ENCODE results near the gene CDKN2B-AS1. TPM values are rescaled to one million over a fixed set of nuclear protein-coding genes. Genes with fewer than 3 reads are reported as not detected.

CDKN2B-AS1 gene
- total and polyA plus RNA-seq, 2 experiments from 2014 or later = 0.14 TPM; not detected in 1

- TF ChIP-seq ZNF114 (CRISPR knock-in tag; IDR thresholded peaks at IDR 0.05) (no peak), REST (IDR thresholded peaks at IDR 0.05; ENCODE audit: unreplicated experiment) (no peak), EZH2 (IDR thresholded peaks at IDR 0.05; ENCODE audit: low read depth, unreplicated experiment) (no peak), CTCF (conservative IDR thresholded peaks at IDR 0.05; ENCODE audit: low read depth in 2 of 2) (no peak), STAT1 (IDR thresholded peaks at IDR 0.05; ENCODE audit: unreplicated experiment) (no peak), POLR2AphosphoS5 (IDR thresholded peaks at IDR 0.05; ENCODE audit: low read depth) (no peak; the same call in 1 of the 2 replicates), ZNF331 (CRISPR knock-in tag; IDR thresholded peaks at IDR 0.05; ENCODE audit: low read depth) (no peak), EZH2phosphoT487 (IDR thresholded peaks at IDR 0.05; ENCODE audit: unreplicated experiment) (no peak)
Observed at GRCh38 chr9:22009506-22009867, 14.9 kb downstream of the CDKN2B-AS1 start (continued).

GRCh38 chr9:22010866-22011625, 16.5 kb downstream of the CDKN2B-AS1 start:
- peaks cover 8% of the 10 kb centered on the region; the same call in 2 of the 3 replicates for H3K4me1 Mint-ChIP-seq
- ATAC-seq (peak; percentile 6; the same call in 2 of the 3 replicates), DNase-seq (ENCODE audit: low spot score) (peak; percentile 87)
- H2AFZ ChIP-seq = no peak overlapping the region
- H3K27me3 Mint-ChIP-seq (ENCODE audit: insufficient read depth, low read depth, poor library complexity) = peaks cover 43% of the 10 kb centered on the region
- H3K4me3 Mint-ChIP-seq = no peak overlapping the region
- no peak overlapping the region for H3K27ac Mint-ChIP-seq
- TF ChIP-seq EZH2 (IDR thresholded peaks at IDR 0.05; ENCODE audit: low read depth, unreplicated experiment) (no peak), CREB1 (CRISPR knock-in tag; IDR thresholded peaks at IDR 0.05; ENCODE audit: low read depth) (0 out of 2 replicates have a peak, but pooled peaks have one; percentile 8), JUNB (IDR thresholded peaks at IDR 0.05; ENCODE audit: unreplicated experiment) (no peak), REST (IDR thresholded peaks at IDR 0.05; ENCODE audit: unreplicated experiment) (peak; percentile 91), POLR2AphosphoS5 (IDR thresholded peaks at IDR 0.05; ENCODE audit: low read depth) (no peak)
- peaks cover 1% of the 10 kb centered on the region; the same call in 1 of the 3 replicates for H3K9me3 Mint-ChIP-seq
- no peaks in the 10 kb centered on the region for H4K20me1 ChIP-seq (replicated peaks; ENCODE audit: insufficient read depth)
- no peaks in the 10 kb centered on the region for H3K36me3 Mint-ChIP-seq (ENCODE audit: low read depth)
- no peaks in the 10 kb centered on the region for H3K9me2 ChIP-seq (ENCODE audit: insufficient read depth)
- H3K79me2 ChIP-seq (replicated peaks; ENCODE audit: insufficient read depth) = no peaks in the 10 kb centered on the region
- peaks cover 11% of the 10 kb centered on the region for H3K4me1 ChIP-seq (ENCODE audit: insufficient read depth)
- no peak overlapping the region for H3K4me3 ChIP-seq
- H3K4me2 ChIP-seq = no peak overlapping the region
- no peaks in the 10 kb centered on the region for H3K36me3 ChIP-seq (ENCODE audit: insufficient read depth)
- no peak overlapping the region for H3K27ac ChIP-seq (ENCODE audit: low read depth)
- no peaks in the 10 kb centered on the region for H3F3A ChIP-seq (replicated peaks; ENCODE audit: low read depth)
- peaks cover 51% of the 10 kb centered on the region for H3K27me3 ChIP-seq (ENCODE audit: insufficient read depth)

Data from GM23338 (cell line).